Measurements from ENCODE around the gene VAT1L. TPM values are rescaled to one million over a fixed set of nuclear protein-coding genes. Genes with fewer than 3 reads are reported as not detected.

Gene VAT1L
- total and polyA plus RNA-seq, 9 donors = 0.05 to 2.3 (median 0.23) TPM

GRCh38 chr16:77840093-77840492 lies 51.7 kb downstream of the VAT1L start:
- H3K27me3 ChIP-seq = no peaks in the 10 kb centered on the region
- TF ChIP-seq EP300 (IDR thresholded peaks at IDR 0.05) (no peak), POLR2A (IDR thresholded peaks at IDR 0.05) (no peak)
- TF ChIP-seq, protein P1, sequence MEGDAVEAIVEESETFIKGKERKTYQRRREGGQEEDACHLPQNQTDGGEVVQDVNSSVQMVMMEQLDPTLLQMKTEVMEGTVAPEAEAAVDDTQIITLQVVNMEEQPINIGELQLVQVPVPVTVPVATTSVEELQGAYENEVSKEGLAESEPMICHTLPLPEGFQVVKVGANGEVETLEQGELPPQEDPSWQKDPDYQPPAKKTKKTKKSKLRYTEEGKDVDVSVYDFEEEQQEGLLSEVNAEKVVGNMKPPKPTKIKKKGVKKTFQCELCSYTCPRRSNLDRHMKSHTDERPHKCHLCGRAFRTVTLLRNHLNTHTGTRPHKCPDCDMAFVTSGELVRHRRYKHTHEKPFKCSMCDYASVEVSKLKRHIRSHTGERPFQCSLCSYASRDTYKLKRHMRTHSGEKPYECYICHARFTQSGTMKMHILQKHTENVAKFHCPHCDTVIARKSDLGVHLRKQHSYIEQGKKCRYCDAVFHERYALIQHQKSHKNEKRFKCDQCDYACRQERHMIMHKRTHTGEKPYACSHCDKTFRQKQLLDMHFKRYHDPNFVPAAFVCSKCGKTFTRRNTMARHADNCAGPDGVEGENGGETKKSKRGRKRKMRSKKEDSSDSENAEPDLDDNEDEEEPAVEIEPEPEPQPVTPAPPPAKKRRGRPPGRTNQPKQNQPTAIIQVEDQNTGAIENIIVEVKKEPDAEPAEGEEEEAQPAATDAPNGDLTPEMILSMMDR (IDR thresholded peaks at IDR 0.05) = no peak
- no peaks in the 10 kb centered on the region for H3K36me3 ChIP-seq
- H3K4me3 ChIP-seq = no peak overlapping the region
- no peaks in the 10 kb centered on the region for H3K4me1 ChIP-seq (ENCODE audit: insufficient read depth)
- H3K27ac ChIP-seq = no peak overlapping the region
- 44 to 53% (median 50%) methylated on average over 5 of the region's 5 CpGs for WGBS, 3 donors
- intact Hi-C loops (cut with DNase I) = loop anchor here in 1 of 4 donors (10.0 kb wide), 1 partner anchor 55 kb away; the partner anchor contains the start of gene VAT1L
- H3K9me3 ChIP-seq = no peaks in the 10 kb centered on the region
- DNase-seq = no peak

DNA sequence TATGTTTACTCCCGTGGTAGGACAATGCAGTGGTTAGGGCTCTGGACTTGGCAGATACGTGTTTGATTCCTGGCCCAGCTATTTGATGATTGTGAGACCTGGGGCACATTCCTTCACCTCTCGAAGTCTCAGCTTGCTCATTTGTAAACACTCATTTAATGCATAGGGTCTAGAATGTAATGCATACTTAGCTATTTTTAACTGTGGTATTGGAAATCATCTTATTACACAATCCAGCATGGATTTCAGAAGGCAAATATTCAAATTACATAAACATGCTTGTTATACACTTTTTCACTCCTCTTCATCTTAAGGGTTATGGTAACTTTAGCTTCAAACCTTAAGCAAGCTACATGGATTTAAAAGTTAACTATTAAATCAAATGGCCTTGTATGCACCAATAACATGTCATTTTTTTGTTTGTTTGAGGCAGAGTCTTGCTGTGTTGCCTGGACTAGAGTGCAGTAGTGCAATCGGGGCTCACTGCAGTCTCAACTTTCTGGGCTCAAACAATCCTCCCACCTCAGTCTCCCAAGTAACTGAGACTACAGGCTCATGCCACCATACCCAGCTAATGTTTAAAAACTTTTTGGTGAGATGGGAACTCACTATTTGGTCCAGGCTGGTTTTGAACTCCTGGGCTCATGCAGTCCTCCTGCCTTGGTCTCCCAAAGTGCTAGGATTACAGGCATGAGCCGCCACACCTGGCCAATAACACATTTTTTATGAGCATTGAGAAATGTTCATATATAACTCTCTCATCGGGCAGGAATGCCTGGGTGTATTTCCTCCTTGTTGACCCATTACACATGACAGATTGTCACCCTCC lies 52.5 kb downstream of the VAT1L start:
- Histone ChIP-seq H3K4me3 (no peak overlapping the region), H3K36me3 (no peaks in the 10 kb centered on the region), H3K27me3 (no peaks in the 10 kb centered on the region), H3K4me1 (ENCODE audit: insufficient read depth) (no peaks in the 10 kb centered on the region), H3K27ac (no peak overlapping the region), H3K9me3 (no peaks in the 10 kb centered on the region)
- DNase-seq = no peak
- intact Hi-C loops (cut with DNase I) = loop anchor here in 1 of 4 donors (10.0 kb wide), 1 partner anchor 56 kb away; the partner anchor contains the start of gene VAT1L
- TF ChIP-seq, protein P1 (IDR thresholded peaks at IDR 0.05) = no peak
- TF ChIP-seq POLR2A (IDR thresholded peaks at IDR 0.05) = no peak
- no peak for TF ChIP-seq EP300 (IDR thresholded peaks at IDR 0.05)
- 43 to 53% (median 49%) methylated on average over 6 of the region's 6 CpGs for WGBS, 3 donors

DNA sequence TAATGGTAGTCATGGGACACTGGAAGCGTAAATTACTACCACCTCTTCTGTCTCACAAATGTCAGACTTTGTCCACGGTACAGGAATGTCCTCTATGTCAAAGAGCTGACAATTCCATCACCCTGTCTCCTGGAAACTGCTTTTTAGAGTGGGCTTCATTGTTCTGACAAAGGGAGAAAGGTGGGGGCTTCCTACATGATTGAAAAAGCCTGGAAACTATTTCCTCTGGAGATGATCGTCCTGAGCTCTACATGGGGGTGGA lies 53.1 kb downstream of the VAT1L start:
- Histone ChIP-seq H3K4me3 (no peak overlapping the region), H3K27me3 (no peaks in the 10 kb centered on the region), H3K4me1 (ENCODE audit: insufficient read depth) (no peaks in the 10 kb centered on the region), H3K36me3 (no peaks in the 10 kb centered on the region), H3K27ac (no peak overlapping the region), H3K9me3 (no peaks in the 10 kb centered on the region)
- TF ChIP-seq, protein P1 (IDR thresholded peaks at IDR 0.05) = no peak
- TF ChIP-seq EP300 (IDR thresholded peaks at IDR 0.05) (no peak), POLR2A (IDR thresholded peaks at IDR 0.05) (no peak)
- no peak for DNase-seq
- intact Hi-C loops (cut with DNase I) = loop anchor here in 1 of 4 donors (10.0 kb wide), 1 partner anchor 57 kb away; the partner anchor contains the start of gene VAT1L
- WGBS, 3 donors = 68 to 75% (median 71%) methylated on average over 3 of the region's 3 CpGs

DNA sequence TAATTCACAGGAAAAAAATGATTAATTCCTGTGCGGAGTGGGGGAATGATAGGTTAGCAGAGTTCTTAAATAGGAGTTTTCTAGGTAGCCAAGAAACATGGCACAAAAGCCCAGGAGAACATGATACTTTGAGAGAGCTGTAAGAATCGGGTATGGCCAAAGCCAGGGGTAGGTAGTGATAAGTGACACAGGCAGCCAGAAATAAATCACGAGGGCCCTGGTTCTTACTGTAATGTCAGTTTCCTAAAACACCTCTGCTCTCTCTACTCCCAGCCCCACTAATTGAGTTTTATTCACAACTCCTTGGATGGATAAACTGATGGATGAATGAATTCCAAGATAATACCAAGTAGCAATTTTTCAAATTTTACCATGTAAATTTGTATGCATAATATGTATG lies 54.1 kb downstream of the VAT1L start:
- WGBS, 3 donors = 83 to 96% (median 85%) methylated on average over 3 of the region's 3 CpGs
- no peaks in the 10 kb centered on the region for H3K4me1 ChIP-seq (ENCODE audit: insufficient read depth)
- no peaks in the 10 kb centered on the region for H3K36me3 ChIP-seq
- H3K4me3 ChIP-seq = no peak overlapping the region
- no peak for DNase-seq
- no peaks in the 10 kb centered on the region for H3K27me3 ChIP-seq
- intact Hi-C loops (cut with DNase I) = loop anchor here in 1 of 4 donors (10.0 kb wide), 1 partner anchor 58 kb away; the partner anchor contains the start of gene VAT1L
- TF ChIP-seq POLR2A (IDR thresholded peaks at IDR 0.05) = no peak
- H3K27ac ChIP-seq = no peak overlapping the region
- no peaks in the 10 kb centered on the region for H3K9me3 ChIP-seq

DNA sequence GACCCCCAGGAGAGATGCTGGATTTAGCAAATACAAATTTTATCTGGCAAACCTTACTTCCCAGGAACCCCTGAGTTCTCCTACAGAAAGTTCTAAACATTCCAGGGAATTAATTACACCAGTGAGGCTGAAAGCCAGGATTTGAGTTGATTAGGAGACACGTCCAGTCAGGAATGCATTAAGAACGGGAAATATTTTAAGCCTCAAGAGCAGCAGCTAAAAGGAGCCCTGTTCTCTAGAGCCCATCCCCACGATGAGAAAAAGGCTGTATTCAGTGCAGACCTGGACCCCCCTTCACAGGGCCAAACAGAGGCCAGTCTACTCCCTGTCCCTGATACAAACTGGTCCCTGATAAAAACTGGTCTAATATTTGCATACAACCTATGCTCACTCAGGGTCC lies 55.0 kb downstream of the VAT1L start:
- TF ChIP-seq POLR2A (IDR thresholded peaks at IDR 0.05) (no peak), EP300 (IDR thresholded peaks at IDR 0.05) (no peak)
- TF ChIP-seq, protein P1 (IDR thresholded peaks at IDR 0.05) = no peak
- H3K4me3 ChIP-seq = no peak overlapping the region
- WGBS, 3 donors = 8 to 18% (median 13%) methylated on average over 3 of the region's 3 CpGs
- no peaks in the 10 kb centered on the region for H3K27me3 ChIP-seq
- no peaks in the 10 kb centered on the region for H3K36me3 ChIP-seq
- no peak overlapping the region for H3K27ac ChIP-seq
- H3K4me1 ChIP-seq (ENCODE audit: insufficient read depth) = no peaks in the 10 kb centered on the region
- DNase-seq = no peak
- no peaks in the 10 kb centered on the region for H3K9me3 ChIP-seq
- intact Hi-C loops (cut with DNase I) = loop anchor here in 1 of 4 donors (10.0 kb wide), 1 partner anchor 59 kb away; the partner anchor contains the start of gene VAT1L

Measured in ovary (tissue), 9 donors.